HS-5 (cell line): ENCODE measurements around the gene STKLD1.
"Not testable (repeated sequence)": the region's sequence is repeated elsewhere in the genome, so short reads cannot be mapped to it uniquely, and the experiment has no call there.

Source experiments
- DNase-seq: peaks from one replicate; pipeline ENCODE4 v3.0.0-alpha.2; 2012; ENCODE audit warnings: low read depth

The STKLD1 gene

DNA sequence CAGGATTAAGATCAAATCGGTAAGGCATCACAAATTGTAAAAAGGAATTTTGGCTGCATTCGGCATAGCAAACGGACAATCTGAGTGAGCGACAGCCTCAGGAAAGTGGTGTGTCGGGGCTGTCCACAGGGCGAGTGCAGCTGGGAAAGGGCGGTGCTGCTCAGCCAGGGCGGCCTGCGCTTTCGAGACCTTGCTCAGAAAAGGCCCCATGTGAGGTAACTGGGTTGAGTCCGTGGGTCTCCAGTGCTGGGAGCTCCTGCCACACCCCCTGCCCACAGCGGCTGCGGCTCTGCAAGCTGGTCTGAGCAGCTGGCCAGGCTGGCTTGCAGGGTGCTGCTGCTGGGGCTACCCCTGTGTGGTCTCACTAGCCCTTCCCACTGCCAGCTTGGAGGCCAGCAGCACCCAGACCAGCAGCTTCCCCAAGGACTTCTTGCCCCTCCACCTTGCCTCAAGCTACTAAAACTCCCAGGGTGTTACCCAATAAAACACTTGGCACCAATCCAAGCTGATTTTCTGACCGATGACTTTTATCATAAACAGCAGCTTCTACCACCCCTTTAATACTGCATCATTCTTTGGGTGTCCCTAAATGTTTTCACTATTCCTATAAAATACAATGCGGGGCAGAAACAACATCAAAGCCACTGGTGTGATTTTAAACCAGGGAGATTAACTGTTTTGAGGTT, 13.7 kb upstream of the STKLD1 start:
- no peak for DNase-seq

DNA sequence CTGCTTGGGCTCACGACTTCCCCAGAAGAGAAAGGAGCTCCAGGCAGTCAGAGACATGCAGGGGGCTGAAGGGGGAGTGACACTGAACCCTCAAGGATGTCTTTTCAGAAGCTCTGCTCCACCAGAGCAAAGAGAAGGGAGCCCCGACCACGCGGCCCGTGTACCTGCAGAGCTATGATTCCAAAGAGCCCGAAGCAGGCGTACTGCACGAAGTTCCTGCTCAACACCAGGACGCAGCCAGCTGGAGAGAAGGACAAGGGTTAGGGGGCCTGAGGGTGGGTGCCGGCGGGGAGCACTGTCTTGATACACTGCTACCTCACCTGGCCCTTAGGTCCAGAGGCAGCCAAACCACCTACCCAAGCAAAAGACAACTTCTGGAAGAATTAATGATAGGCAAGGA, 9.7 kb upstream of the STKLD1 start:
- no peak for DNase-seq

DNA sequence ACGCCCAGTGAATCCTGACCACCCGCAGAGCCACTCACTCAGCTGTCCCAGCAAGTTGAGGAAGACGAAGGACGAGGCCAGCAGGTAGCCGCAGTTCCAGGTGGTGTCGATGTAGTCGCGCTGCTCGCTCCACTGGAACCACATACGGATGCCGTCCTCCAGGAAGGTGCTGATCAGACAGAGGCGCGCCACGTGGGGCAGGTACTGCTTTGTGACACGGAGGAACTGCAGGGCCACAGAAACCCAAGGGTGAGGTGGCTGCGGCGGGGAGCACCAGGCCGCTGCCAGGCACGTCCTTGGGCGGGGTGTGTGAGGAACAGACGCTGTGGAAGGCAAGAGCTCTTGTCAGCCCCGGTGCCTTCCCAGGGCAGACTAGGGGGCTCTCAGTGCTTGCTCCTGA, 8.9 kb upstream of the STKLD1 start:
- DNase-seq = no peak

DNA sequence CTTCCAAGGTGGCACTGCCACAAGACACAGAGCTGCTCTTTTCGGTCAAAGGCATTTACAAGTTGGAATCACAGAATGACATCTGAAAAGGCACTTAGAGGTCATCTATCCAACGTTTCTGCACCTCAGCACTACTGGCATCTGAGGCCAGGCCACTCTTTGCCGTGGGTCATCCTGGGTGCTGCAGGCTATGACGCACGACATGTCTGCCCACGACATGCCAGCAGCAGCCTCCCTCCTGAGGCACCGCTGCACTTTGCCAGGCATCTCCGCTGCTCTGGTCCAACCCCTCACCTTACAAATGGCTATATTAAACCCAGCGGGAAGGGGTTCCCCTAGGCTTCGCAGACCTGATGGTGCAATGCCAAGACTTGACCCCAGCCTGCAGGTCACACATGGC, 8.4 kb upstream of the STKLD1 start:
- no peak for DNase-seq

DNA sequence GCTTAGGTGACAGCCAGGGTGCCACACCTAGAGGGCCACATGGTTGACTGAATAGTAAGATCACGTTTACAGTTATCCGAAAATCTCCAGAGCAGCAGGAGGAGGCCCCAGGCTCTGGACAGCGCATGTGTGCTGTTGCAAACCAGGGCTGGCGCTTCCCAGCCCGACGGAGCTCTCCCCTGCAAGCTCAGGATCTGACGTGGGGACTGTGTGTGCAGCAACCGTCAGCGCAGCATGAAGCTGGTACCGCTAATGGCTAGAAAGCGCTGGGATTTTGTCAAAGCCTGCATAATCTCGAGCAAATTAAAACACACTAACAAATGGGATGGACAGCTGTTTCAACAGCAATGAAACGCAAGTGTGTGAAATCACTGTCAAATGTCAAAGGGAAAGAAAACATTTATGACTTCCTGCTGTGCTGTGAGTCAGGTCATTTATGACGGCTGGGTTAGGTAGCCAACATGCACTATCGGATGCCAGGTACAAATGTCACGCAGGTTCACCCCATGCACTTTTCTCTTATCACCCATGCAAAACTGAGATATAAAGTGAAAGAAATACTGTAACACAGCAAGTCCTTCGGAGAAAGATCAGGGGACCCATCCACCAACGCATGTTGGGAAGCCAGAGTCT, 7.8 kb upstream of the STKLD1 start:
- no peak for DNase-seq

DNA sequence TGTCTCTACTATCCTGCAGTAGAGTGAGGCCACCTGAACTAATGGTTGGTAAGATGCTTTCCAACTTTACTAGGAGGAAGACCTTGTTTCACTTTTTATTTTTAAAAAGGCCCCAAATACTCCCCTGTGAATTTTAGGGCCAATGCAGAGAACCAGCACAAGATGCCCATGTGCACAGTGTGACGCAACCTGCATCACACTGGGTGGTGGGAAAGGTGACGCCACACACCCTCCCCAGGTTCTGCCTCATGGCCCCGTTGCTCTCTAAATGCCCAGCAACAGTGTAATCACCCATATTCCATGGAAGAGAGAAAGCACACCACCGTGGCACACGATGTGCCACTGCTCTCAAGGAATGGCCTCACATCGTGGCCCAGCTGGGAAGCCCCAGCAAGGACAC, 6.7 kb upstream of the STKLD1 start:
- no peak for DNase-seq

DNA sequence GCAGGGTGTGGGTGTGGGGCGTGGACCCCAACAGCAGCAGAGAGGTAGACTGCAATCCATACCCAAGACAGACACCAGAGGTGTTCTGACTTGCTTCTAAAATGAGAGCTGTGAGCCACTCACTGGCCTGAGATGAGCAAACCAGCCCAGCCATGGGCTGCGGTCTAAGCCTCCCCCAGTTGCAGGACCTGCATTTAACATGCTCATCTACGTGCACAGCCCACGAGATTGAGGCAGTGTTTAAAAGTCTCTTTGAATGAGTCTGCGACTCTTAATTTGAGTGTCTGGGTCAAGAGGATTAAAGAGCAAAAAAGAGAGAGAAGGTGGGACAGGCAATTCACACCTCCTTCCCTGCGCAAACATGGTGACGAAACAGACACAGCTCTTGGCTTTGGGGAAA, 6.2 kb upstream of the STKLD1 start:
- DNase-seq = no peak

DNA sequence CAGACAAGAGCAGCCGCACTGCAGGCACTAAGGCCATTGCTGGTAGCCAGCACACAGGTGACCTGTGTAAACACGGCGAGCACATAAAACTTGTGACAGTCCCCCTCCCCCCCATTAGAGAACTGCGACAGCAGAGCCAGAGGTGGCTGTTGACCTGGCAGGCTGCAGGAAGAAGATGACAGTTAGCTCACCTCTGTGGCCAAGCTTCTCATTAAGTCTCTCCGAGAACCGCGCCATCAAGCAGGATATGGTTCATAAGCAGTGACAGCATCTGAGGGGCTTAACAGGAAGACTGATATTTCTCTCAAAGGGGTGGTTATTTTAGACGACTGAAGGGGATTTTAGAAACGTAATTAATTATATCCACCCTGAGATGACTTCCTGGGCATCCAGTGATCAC, 5.5 kb upstream of the STKLD1 start:
- DNase-seq = no peak

DNA sequence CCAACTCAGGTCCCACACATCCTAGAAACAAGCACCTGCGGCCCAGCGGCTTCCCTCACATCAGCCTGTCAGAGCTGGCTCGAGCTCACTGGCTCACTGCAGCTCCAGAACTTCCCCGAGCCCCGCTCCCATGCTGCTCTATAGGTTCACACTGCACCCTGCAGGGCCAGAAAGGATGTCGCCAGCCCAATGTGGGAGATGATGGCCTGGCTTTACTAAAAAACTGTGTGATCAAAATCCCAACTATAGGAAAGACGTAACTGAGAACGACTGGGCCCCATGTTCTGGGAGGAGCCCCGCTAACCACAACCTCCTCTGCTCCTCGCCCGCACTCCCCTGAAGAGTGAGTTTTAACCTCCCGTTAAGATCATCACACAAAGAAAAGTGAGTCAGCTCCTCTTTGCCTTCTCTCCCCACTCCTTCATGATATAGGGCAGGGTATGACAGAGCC, 4.9 kb upstream of the STKLD1 start:
- DNase-seq = no peak

DNA sequence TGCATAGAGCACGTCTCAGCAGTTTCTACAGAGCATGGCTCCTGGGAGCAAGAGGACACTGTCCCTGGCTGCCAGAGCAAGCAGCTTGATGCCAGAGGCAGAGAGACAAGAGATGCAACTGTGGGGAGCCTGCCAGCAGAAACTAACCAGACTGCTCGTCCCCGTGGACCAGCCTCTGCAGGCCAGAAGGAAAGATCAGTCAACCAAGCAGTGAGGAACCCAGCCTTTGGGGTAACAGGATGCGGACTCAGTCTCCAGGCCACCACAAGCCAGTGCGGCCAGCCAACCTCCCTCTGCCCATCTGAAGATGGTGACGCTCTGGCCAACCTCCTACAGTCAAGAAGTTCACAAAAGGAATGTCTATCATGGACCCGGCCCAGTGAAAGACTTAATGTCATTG, 4.0 kb upstream of the STKLD1 start:
- DNase-seq = no peak

DNA sequence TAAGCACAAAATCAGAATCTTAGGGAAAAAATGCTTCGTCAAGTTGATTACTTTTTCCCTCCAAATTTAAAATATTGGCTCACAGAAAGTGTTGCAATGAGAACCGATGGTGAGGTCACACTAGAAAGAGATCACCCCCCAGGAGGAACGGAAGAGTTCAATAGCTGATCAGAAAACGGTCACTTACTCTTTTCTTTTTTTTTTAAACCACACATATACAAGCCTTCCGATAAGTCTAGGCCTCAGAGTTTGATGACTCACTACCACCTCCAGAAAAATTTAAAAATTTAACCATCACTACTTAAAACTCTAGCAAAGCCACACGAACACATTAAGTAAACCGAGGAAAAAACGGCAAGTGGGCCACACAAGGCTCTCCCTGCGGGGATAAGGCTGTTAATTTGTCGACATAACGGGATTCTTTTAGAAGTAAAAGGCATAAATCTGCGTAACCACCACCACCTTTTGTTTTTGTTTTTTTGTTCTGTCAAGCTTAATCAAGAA, 1.5 kb upstream of the STKLD1 start:
- DNase-seq = peak; percentile 46

DNA sequence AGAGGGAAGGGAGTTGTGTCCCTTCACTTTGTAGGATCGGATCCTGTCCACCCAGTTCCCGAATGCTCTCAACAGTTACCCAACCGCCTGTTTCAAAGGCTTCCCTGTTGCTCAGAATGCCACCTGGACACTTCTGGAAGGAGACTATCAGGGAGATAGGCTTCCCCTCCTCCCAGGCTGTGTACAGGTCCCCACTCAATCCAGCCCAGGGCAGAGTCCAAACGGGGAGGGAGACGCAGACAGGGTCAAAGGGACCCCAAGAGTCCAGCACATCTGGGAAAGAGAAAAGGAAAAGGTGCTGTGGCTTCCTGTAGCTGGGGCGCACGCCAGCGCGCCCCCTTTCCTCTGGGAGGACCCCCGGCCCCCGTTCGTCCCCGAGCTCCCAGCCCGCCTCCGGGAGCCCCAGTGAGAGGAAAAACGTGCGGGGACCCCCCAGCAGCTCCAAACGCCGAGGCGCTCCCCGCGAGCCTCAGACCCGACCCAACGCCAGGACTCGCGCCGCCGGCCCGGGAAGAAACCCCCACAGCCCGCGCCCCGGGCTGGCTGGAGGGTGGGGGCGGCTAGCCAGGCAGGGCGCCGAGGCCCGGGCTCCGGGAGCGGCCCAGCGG, 946 bp upstream of the STKLD1 start:
- no peak for DNase-seq

DNA sequence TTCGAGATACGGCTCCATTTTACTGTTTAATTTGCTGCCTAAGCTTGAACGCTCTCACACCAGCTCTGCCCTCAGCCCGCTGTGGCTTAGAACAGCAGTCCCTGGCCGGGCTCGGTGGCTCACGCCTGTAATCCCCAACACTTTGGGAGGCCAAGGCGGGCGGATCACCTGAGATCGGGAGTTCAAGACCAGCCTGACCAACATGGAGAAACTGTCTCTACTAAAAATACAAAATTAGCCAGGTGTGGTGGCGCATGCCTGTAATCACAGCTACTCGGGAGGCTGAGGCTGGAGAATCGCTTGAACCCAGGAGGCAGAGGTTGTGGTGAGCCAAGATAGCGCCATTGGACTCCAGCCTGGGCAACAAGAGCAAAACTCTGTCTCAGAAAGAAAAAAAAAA, 1.1 kb downstream of the STKLD1 start:
- DNase-seq = not testable (repeated sequence)

DNA sequence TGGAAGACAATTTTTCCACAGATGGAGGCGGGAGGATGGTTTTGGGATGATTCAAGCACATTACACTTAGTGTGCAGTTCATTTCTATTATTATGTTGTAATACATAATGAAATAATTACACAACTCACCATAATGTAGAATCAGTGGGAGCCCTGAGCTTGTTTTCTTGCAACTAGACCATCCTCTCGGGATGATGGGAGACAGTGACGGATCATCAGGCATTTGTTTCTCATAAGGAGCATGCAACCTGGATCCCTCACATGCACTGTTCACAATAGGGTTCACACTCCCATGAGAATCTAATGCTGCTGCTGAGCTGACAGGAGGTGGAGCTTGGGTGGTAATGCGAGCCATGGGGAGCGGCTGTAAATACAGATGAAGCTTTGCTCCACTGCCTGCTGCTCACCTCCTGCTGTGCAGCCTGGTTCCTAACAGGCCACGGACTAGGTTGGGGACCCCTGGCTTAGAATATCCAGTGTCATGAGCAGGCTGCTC, 1.6 kb downstream of the STKLD1 start:
- DNase-seq = peak; percentile 37

DNA sequence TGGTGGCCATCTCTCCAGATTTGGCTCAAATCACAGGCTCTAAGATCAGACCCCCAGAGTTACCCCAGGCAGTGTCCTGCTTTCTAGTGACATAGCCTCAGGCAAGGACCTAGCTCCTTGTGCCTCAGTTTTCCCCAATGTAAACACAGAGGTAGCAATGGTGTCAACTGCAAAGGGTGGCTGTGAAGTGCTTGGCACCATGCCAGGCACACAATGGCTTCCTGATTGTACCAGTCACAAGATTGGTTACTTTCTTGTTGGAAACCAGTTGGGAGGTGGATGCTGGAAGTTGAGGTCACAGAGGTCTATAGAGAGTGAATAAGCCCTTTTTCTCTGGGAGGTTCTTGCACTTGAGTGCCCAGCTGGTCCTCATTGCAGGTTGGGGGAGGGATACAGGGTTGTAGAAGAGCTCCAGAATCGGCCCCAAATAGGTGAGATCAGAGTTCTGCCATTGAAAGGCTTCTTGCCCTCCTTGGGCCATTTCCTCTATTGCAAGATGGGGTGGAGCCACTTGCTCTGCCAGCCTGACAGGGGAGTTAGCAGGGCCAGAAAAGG, 2.3 kb downstream of the STKLD1 start:
- DNase-seq = no peak

DNA sequence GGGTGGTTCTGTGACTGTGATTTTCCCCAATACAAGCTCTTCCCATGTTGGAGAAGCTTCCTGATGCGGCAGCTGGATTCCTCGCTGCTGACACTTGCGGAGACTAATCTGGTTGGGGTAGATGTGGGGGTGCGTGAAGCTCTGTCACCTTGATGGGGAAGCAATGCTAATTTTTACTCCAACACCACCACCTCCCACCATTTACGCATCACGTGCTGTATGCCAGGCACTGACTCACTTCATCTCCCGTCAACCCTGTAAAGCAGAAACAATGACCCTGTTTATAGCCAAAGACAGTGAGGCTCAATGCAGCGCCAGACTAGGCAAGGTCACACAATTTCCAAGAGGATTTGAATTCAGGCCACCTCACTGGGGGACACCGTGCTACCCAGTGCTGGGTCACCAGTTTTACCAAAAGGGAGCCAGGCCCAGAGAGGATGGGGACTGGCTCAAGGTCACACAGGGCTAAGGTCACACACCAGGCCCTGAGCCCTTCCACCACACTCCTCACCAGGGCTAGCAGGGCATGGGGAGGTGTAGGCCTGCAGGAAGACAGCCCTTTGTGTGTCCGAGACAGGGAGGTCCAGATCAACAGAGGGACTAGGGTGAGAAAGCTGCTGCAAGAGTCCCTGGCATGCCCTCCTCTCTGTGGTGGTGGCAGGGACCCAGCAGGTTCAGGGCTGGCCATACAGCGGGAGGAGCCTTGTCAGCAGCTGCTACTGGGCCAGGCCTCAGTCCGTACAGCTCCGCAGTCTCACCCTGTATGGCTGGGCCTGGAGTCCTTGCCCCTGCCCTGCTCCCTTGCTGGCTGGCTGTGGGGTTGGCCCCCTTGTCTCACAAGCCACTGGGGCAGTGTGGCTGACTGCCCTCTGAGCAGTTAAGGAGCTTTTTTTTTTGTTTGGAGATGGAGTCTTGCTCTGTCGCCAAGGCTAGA, 3.3 kb downstream of the STKLD1 start:
- no peak for DNase-seq

DNA sequence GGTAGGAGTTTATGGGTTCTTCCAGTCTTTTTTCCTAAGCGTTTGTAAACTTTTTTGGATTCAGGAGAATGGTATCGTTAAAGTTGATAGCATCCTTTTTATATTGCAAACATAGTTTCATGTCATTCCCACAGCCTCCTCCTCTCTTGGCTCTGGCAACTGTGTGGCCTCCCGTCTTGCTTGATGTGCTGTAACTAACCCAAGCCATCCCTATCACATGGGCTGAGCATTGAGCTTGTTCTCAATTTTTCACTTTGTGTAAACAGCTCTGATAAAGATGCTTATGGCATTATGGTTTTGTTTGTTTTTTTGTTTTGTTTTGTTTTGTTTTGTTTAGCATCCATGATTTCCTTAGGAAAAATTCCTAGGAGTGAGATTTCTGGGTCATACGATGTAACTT, 4.6 kb downstream of the STKLD1 start:
- no peak for DNase-seq

DNA sequence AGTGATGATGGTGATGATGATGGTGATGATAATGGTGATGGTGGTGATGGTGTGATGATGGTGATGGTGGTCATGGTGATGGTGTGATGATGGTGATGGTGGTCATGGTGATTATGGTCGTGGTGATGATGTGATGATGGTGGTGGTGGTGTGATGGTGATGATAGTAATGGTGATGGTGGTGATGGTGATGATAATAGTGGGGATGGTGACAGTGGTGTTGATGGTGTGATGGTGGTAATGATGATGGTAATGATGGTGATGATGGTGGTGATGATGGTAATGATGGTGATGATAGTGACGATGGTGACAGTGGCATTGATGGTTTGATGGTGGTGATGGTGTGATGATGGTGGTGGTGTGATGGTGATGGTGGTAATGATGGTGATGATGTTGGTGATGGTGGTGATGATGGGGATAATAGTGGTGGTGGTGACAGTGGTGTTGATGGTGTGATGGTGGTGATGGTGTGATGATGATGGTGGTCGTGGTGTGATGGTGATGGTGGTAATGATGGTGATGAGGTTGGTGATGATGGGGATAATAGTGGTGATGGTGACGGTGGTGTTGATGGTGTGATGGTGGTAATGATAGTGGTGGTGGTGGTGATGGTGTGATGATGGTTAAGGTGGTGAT, 6.5 kb downstream of the STKLD1 start:
- DNase-seq = no peak

DNA sequence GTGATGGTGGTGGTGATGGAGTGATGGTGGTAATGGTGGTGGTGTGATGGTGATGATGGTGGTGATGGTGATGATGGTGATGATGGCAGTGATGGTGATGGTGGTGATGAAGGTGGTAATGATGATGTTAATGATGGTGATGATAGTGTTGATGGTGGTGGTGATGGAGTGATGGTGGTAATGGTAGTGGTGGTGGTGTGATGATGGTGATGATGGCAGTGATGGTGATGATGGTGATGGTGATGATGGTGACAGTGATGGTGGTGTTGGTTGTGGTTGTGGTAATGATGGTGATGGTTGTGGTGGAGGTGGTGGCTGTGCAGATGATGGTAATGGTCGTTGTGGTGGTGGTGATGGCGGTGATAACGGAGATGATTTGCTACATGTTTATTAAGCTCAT, 7.3 kb downstream of the STKLD1 start:
- DNase-seq = no peak

DNA sequence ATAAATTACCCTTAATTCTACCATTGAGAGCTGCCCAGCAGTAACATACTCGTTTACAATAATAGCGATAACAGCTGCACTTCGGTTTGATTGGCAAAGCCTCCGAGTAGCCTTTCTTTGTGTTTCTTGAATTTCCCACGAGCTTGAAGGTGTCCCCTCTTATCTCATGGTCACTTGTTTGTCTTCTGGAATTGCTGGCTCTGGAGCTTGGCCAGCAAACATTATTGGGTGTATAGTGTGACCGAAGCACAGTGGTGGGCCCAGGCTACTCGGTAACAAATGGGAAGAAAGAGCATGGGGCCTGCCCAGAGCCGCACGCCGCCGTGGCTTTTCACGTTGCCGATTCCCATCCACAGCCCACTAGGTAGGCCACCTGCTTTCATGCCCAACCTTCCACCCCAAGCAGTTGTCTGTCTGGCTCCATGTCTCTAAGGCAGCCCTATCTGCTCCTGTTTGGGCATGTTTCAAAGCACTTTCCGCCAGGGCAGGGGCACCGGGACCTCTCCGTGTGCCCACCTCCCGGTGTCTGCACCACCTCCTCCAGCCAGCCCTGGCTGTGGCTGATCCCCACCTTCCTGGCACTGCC, 8.7 kb downstream of the STKLD1 start:
- DNase-seq = no peak

DNA sequence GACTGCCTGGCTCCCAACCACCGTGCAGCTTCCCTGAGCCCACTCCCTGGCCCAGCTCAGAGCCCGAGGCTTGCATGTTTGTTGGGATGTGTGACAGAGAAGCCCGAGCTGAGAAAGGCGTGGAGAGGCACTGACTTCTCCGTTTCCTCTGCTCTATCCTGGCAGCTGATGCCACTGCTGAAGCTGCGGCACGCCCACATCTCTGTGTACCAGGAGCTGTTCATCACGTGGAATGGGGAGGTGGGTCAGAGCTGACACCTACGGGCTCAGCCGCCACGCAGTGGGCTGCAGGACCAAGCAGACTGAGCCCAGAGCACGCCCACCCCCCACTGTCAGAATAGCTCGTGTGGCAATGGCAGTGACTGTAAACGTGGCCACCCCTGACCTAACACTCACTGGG, 9.3 kb downstream of the STKLD1 start:
- DNase-seq = no peak
